Measurements from ENCODE around the gene WDFY2. TPM values are rescaled to one million over a fixed set of nuclear protein-coding genes. Genes with fewer than 3 reads are reported as not detected.
"Not testable (repeated sequence)": the region's sequence is repeated elsewhere in the genome, so short reads cannot be mapped to it uniquely, and the experiment has no call there.

The WDFY2 gene
- polyA plus RNA-seq, 3 donors: 9.6 to 13.2 (median 11.7) TPM

GRCh38 chr13:51688937-51689662 is 104.8 kb downstream of the WDFY2 start:
- DNase-seq (ENCODE audit: low read depth in 3 of 3, low spot score in 2 of 3): no peak

- no peak for DNase-seq (ENCODE audit: low read depth in 3 of 3, low spot score in 2 of 3)
These were observed 105.4 kb downstream of the WDFY2 start for GRCh38 chr13:51689663-51689996.

GRCh38 chr13:51695677-51696076 is 111.4 kb downstream of the WDFY2 start:
- DNase-seq (ENCODE audit: low read depth in 3 of 3, low spot score in 2 of 3): not testable (repeated sequence)

- DNase-seq (ENCODE audit: low read depth in 3 of 3, low spot score in 2 of 3): no peak
These were observed 112.9 kb downstream of the WDFY2 start for GRCh38 chr13:51697181-51697580.

GRCh38 chr13:51697855-51698254 is 113.6 kb downstream of the WDFY2 start:
- no peak for DNase-seq (ENCODE audit: low read depth in 3 of 3, low spot score in 2 of 3)

GRCh38 chr13:51698352-51698751 is 114.1 kb downstream of the WDFY2 start:
- DNase-seq (ENCODE audit: low read depth in 3 of 3, low spot score in 2 of 3): no peak

GRCh38 chr13:51704399-51705313 is 120.4 kb downstream of the WDFY2 start:
- DNase-seq (ENCODE audit: low read depth in 3 of 3, low spot score in 2 of 3): no peak

- no peak for DNase-seq (ENCODE audit: low read depth in 3 of 3, low spot score in 2 of 3)
These were observed 123.2 kb downstream of the WDFY2 start for GRCh38 chr13:51707461-51707860.

GRCh38 chr13:51713807-51714206 is 129.5 kb downstream of the WDFY2 start:
- DNase-seq (ENCODE audit: low read depth in 3 of 3, low spot score in 2 of 3): no peak

GRCh38 chr13:51714663-51715168 is 130.5 kb downstream of the WDFY2 start:
- DNase-seq (ENCODE audit: low read depth in 3 of 3, low spot score in 2 of 3): no peak

- no peak for DNase-seq (ENCODE audit: low read depth in 3 of 3, low spot score in 2 of 3)
These were observed 131.4 kb downstream of the WDFY2 start for GRCh38 chr13:51715613-51716012.

- DNase-seq (ENCODE audit: low read depth in 3 of 3, low spot score in 2 of 3): no peak
These were observed 133.6 kb downstream of the WDFY2 start for GRCh38 chr13:51717786-51718398.

- no peak for DNase-seq (ENCODE audit: low read depth in 3 of 3, low spot score in 2 of 3)
These were observed 135.1 kb downstream of the WDFY2 start for GRCh38 chr13:51719394-51719793.

GRCh38 chr13:51721496-51721895 is 137.2 kb downstream of the WDFY2 start:
- no peak for DNase-seq (ENCODE audit: low read depth in 3 of 3, low spot score in 2 of 3)

GRCh38 chr13:51723529-51723928 is 139.3 kb downstream of the WDFY2 start:
- no peak for DNase-seq (ENCODE audit: low read depth in 3 of 3, low spot score in 2 of 3)

- no peak for DNase-seq (ENCODE audit: low read depth in 3 of 3, low spot score in 2 of 3)
These were observed 140.5 kb downstream of the WDFY2 start for GRCh38 chr13:51724721-51725120.

- DNase-seq (ENCODE audit: low read depth in 3 of 3, low spot score in 2 of 3): no peak
These were observed 142.4 kb downstream of the WDFY2 start for GRCh38 chr13:51726446-51727193.

- no peak for DNase-seq (ENCODE audit: low read depth in 3 of 3, low spot score in 2 of 3)
These were observed 143.5 kb downstream of the WDFY2 start for GRCh38 chr13:51727634-51728274.

- no peak for DNase-seq (ENCODE audit: low read depth in 3 of 3, low spot score in 2 of 3)
These were observed 144.0 kb downstream of the WDFY2 start for GRCh38 chr13:51728275-51728673.

GRCh38 chr13:51728972-51729371 is 144.7 kb downstream of the WDFY2 start:
- DNase-seq (ENCODE audit: low read depth in 3 of 3, low spot score in 2 of 3): no peak
